ENCODE results near the gene TPGS1.

Gene TPGS1

GRCh38 chr19:506404-507285 lies 652 bp upstream of the TPGS1 start:
- H3K4me1 ChIP-seq (ENCODE audit: control insufficient read depth, insufficient read depth, low read length), result peaks cover 13% of the 10 kb centered on the region
- no peaks in the 10 kb centered on the region for H3K27me3 ChIP-seq (ENCODE audit: control insufficient read depth, insufficient read depth, low read length)
- no peaks in the 10 kb centered on the region for H3K36me3 ChIP-seq (ENCODE audit: control insufficient read depth, insufficient read depth, low read length)
- H3K27ac ChIP-seq (ENCODE audit: low read depth, low read length), result peak overlapping the region; percentile 81
- H3K4me3 ChIP-seq (ENCODE audit: low read length), result peak overlapping the region; percentile 89
- H3K9ac ChIP-seq (ENCODE audit: low read length), result peak overlapping the region; percentile 69

GRCh38 chr19:508204-509150 lies 1.2 kb downstream of the TPGS1 start:
- Histone ChIP-seq H3K4me3 (ENCODE audit: low read length) (peak overlapping the region; percentile 89), H3K27me3 (ENCODE audit: control insufficient read depth, insufficient read depth, low read length) (no peaks in the 10 kb centered on the region), H3K27ac (ENCODE audit: low read depth, low read length) (no peak overlapping the region), H3K36me3 (ENCODE audit: control insufficient read depth, insufficient read depth, low read length) (no peaks in the 10 kb centered on the region), H3K9ac (ENCODE audit: low read length) (no peak overlapping the region), H3K4me1 (ENCODE audit: control insufficient read depth, insufficient read depth, low read length) (peaks cover 13% of the 10 kb centered on the region)

GRCh38 chr19:510606-511100 lies 3.4 kb downstream of the TPGS1 start:
- peak overlapping the region; percentile 8 for H3K9ac ChIP-seq (ENCODE audit: low read length)
- peak overlapping the region; percentile 58 for H3K27ac ChIP-seq (ENCODE audit: low read depth, low read length)
- no peaks in the 10 kb centered on the region for H3K36me3 ChIP-seq (ENCODE audit: control insufficient read depth, insufficient read depth, low read length)
- H3K4me3 ChIP-seq (ENCODE audit: low read length), result peak overlapping the region; percentile 17
- peaks cover 13% of the 10 kb centered on the region for H3K4me1 ChIP-seq (ENCODE audit: control insufficient read depth, insufficient read depth, low read length)
- H3K27me3 ChIP-seq (ENCODE audit: control insufficient read depth, insufficient read depth, low read length), result no peaks in the 10 kb centered on the region

GRCh38 chr19:511101-511851 lies 4.0 kb downstream of the TPGS1 start:
- H3K36me3 ChIP-seq (ENCODE audit: control insufficient read depth, insufficient read depth, low read length), result no peaks in the 10 kb centered on the region
- H3K4me1 ChIP-seq (ENCODE audit: control insufficient read depth, insufficient read depth, low read length), result peaks cover 12% of the 10 kb centered on the region
- H3K9ac ChIP-seq (ENCODE audit: low read length), result peak overlapping the region; percentile 32
- H3K27ac ChIP-seq (ENCODE audit: low read depth, low read length), result peak overlapping the region; percentile 42
- peak overlapping the region; percentile 17 for H3K4me3 ChIP-seq (ENCODE audit: low read length)
- no peaks in the 10 kb centered on the region for H3K27me3 ChIP-seq (ENCODE audit: control insufficient read depth, insufficient read depth, low read length)

GRCh38 chr19:512547-513365 lies 5.5 kb downstream of the TPGS1 start:
- H3K4me1 ChIP-seq (ENCODE audit: control insufficient read depth, insufficient read depth, low read length), result peaks cover 10% of the 10 kb centered on the region
- no peaks in the 10 kb centered on the region for H3K36me3 ChIP-seq (ENCODE audit: control insufficient read depth, insufficient read depth, low read length)
- H3K4me3 ChIP-seq (ENCODE audit: low read length), result no peak overlapping the region
- no peak overlapping the region for H3K9ac ChIP-seq (ENCODE audit: low read length)
- H3K27me3 ChIP-seq (ENCODE audit: control insufficient read depth, insufficient read depth, low read length), result no peaks in the 10 kb centered on the region
- no peak overlapping the region for H3K27ac ChIP-seq (ENCODE audit: low read depth, low read length)

- Histone ChIP-seq H3K4me3 (ENCODE audit: low read length) (no peak overlapping the region), H3K27ac (ENCODE audit: low read depth, low read length) (no peak overlapping the region), H3K4me1 (ENCODE audit: control insufficient read depth, insufficient read depth, low read length) (peaks cover 4% of the 10 kb centered on the region), H3K36me3 (ENCODE audit: control insufficient read depth, insufficient read depth, low read length) (no peaks in the 10 kb centered on the region), H3K27me3 (ENCODE audit: control insufficient read depth, insufficient read depth, low read length) (no peaks in the 10 kb centered on the region), H3K9ac (ENCODE audit: low read length) (no peak overlapping the region)
These were observed 6.3 kb downstream of the TPGS1 start for GRCh38 chr19:513368-514165.

GRCh38 chr19:514166-514663 lies 6.9 kb downstream of the TPGS1 start:
- Histone ChIP-seq H3K4me3 (ENCODE audit: low read length) (no peak overlapping the region), H3K27ac (ENCODE audit: low read depth, low read length) (no peak overlapping the region), H3K27me3 (ENCODE audit: control insufficient read depth, insufficient read depth, low read length) (no peaks in the 10 kb centered on the region), H3K36me3 (ENCODE audit: control insufficient read depth, insufficient read depth, low read length) (no peaks in the 10 kb centered on the region), H3K9ac (ENCODE audit: low read length) (no peak overlapping the region), H3K4me1 (ENCODE audit: control insufficient read depth, insufficient read depth, low read length) (peaks cover 4% of the 10 kb centered on the region)

GRCh38 chr19:517721-518597 lies 10.7 kb downstream of the TPGS1 start:
- Histone ChIP-seq H3K4me1 (ENCODE audit: control insufficient read depth, insufficient read depth, low read length) (no peaks in the 10 kb centered on the region), H3K27me3 (ENCODE audit: control insufficient read depth, insufficient read depth, low read length) (no peaks in the 10 kb centered on the region), H3K27ac (ENCODE audit: low read depth, low read length) (no peak overlapping the region), H3K36me3 (ENCODE audit: control insufficient read depth, insufficient read depth, low read length) (no peaks in the 10 kb centered on the region), H3K9ac (ENCODE audit: low read length) (no peak overlapping the region), H3K4me3 (ENCODE audit: low read length) (no peak overlapping the region)

- Histone ChIP-seq H3K27me3 (ENCODE audit: control insufficient read depth, insufficient read depth, low read length) (no peaks in the 10 kb centered on the region), H3K27ac (ENCODE audit: low read depth, low read length) (no peak overlapping the region), H3K36me3 (ENCODE audit: control insufficient read depth, insufficient read depth, low read length) (no peaks in the 10 kb centered on the region), H3K4me3 (ENCODE audit: low read length) (no peak overlapping the region), H3K9ac (ENCODE audit: low read length) (no peak overlapping the region), H3K4me1 (ENCODE audit: control insufficient read depth, insufficient read depth, low read length) (no peaks in the 10 kb centered on the region)
These were observed 11.4 kb downstream of the TPGS1 start for GRCh38 chr19:518598-519231.

GRCh38 chr19:519449-519865 lies 12.2 kb downstream of the TPGS1 start:
- Histone ChIP-seq H3K36me3 (ENCODE audit: control insufficient read depth, insufficient read depth, low read length) (no peaks in the 10 kb centered on the region), H3K4me3 (ENCODE audit: low read length) (no peak overlapping the region), H3K4me1 (ENCODE audit: control insufficient read depth, insufficient read depth, low read length) (no peaks in the 10 kb centered on the region), H3K27ac (ENCODE audit: low read depth, low read length) (no peak overlapping the region), H3K27me3 (ENCODE audit: control insufficient read depth, insufficient read depth, low read length) (no peaks in the 10 kb centered on the region), H3K9ac (ENCODE audit: low read length) (no peak overlapping the region)
